Type B pancreatic cell (in vitro differentiated cells): ENCODE measurements around the gene ELOF1. TPM values are rescaled to one million over a fixed set of nuclear protein-coding genes. Genes with fewer than 3 reads are reported as not detected.
A peak's percentile ranks its signal among the peaks of the same experiment; 100 is the strongest.

Experiments used
- DNase-seq: peaks from one replicate; pipeline ENCODE4 v3.0.0; 2021; ENCODE audit warnings: mixed read lengths; ENCODE audit not compliant: unreplicated experiment; ENCODE audit errors: extremely low spot score
- H3K27ac Mint-ChIP-seq: 2 replicates; pipeline ENCODE4 v1.8.0; 2021; ENCODE audit warnings: mild to moderate bottlenecking, mixed read lengths
- H3K27me3 Mint-ChIP-seq: 2 replicates; pipeline ENCODE4 v1.8.0; 2021; ENCODE audit warnings: mixed read lengths
- H3K36me3 Mint-ChIP-seq: 2 replicates; pipeline ENCODE4 v1.8.0; 2021; ENCODE audit warnings: mixed read lengths
- H3K4me1 Mint-ChIP-seq: one replicate; pipeline ENCODE4 v1.8.0; 2021; ENCODE audit warnings: mixed read lengths; ENCODE audit not compliant: unreplicated experiment
- H3K4me3 Mint-ChIP-seq: 2 replicates; pipeline ENCODE4 v1.8.0; 2021; ENCODE audit warnings: mild to moderate bottlenecking, mixed read lengths
- H3K9me3 Mint-ChIP-seq: 2 replicates; pipeline ENCODE4 v1.8.0; 2021; ENCODE audit warnings: mixed read lengths
- CTCF ChIP-seq: fragments of 200-600 bp; sonication (generic); conservative IDR thresholded peaks from 2 replicates; pipeline ENCODE4 v1.5.0; 2021; ENCODE audit warnings: antibody characterized with exemption, mild to moderate bottlenecking
- total RNA-seq: library from RNA; stranded (reverse); gene quantifications from 2 replicates; pipeline ENCODE4 v1.2.1, GENCODE V29; 2021; ENCODE audit warnings: low replicate concordance

Gene ELOF1
- total RNA-seq, 1 donor from 2014 or later: 57.1 TPM

DNA sequence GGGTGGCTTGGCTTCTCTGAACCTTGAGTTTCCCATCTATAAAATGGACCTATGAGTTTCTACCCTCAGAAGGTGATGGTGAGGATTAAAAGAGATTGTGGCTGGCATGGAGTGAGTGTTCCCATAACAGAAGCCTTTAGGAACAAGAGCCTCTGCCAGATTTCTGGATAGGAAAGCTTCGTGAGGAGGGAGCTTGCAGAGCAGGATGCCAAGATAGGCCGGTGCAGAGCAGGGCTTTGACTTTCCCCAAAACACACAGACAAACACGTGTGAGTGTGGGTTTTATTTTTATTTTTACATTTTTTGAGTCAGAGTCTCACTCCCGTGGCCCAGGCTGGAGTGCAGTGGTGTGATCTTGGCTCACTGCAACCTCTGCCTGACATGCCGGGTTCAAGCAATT, 24.1 kb downstream of the ELOF1 start:
- no peaks in the 10 kb centered on the region for H3K9me3 Mint-ChIP-seq
- DNase-seq: no peak
- peaks cover 12% of the 10 kb centered on the region for H3K27me3 Mint-ChIP-seq
- H3K4me3 Mint-ChIP-seq: peak overlapping the region; percentile 22
- peaks cover 10% of the 10 kb centered on the region for H3K4me1 Mint-ChIP-seq
- no peaks in the 10 kb centered on the region for H3K36me3 Mint-ChIP-seq
- no peak overlapping the region for H3K27ac Mint-ChIP-seq
- TF ChIP-seq CTCF: no peak

DNA sequence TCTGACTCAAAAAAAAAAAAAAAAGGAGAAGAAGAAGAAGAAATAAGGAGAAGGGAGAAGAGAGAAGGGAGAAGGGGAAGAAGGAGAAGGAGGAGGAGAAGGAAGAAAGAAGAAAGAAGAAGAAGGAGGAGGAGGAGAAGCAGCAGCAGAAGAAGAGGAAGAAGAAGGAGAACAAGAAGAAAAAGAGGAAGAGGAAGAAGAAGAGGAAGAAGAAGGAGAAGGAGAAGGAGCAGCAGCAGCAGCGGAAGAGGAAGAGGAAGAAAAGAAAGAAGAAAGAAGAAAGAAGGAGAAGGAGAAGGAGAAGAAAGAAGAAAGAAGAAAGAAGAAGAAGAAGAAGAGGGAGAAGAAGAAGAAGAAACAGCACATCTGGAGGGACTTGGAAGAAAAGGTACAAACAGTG, 24.5 kb downstream of the ELOF1 start:
- H3K36me3 Mint-ChIP-seq: no peaks in the 10 kb centered on the region
- no peak for TF ChIP-seq CTCF
- no peaks in the 10 kb centered on the region for H3K9me3 Mint-ChIP-seq
- DNase-seq: no peak
- H3K4me1 Mint-ChIP-seq: peaks cover 10% of the 10 kb centered on the region
- no peak overlapping the region for H3K27ac Mint-ChIP-seq
- peak overlapping the region; percentile 22 for H3K4me3 Mint-ChIP-seq
- H3K27me3 Mint-ChIP-seq: peaks cover 12% of the 10 kb centered on the region

DNA sequence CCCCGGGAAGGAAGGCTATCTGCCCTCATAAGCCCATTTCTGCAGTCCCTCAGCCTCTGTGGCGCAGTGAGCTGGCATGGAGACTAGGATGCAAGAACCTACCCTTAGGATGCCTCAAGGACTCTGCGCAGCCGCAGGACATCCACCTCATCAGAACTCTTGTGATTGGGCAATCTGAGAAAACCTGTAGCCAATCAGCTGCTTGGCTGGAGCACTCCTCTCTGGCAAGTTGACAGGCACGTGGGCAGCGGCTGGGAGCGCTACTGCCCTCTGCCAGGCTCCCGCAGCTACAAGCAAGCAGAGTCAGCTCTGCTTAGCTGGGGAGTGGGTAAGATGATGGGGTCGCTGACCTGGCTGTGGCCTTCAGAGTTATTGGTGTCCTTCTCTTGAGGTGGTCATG, 28.6 kb downstream of the ELOF1 start:
- no peak for TF ChIP-seq CTCF
- Mint-ChIP-seq H3K4me1 (peaks cover 13% of the 10 kb centered on the region), H3K36me3 (no peaks in the 10 kb centered on the region), H3K4me3 (no peak overlapping the region), H3K27me3 (no peaks in the 10 kb centered on the region), H3K9me3 (no peaks in the 10 kb centered on the region), H3K27ac (no peak overlapping the region)
- no peak for DNase-seq

DNA sequence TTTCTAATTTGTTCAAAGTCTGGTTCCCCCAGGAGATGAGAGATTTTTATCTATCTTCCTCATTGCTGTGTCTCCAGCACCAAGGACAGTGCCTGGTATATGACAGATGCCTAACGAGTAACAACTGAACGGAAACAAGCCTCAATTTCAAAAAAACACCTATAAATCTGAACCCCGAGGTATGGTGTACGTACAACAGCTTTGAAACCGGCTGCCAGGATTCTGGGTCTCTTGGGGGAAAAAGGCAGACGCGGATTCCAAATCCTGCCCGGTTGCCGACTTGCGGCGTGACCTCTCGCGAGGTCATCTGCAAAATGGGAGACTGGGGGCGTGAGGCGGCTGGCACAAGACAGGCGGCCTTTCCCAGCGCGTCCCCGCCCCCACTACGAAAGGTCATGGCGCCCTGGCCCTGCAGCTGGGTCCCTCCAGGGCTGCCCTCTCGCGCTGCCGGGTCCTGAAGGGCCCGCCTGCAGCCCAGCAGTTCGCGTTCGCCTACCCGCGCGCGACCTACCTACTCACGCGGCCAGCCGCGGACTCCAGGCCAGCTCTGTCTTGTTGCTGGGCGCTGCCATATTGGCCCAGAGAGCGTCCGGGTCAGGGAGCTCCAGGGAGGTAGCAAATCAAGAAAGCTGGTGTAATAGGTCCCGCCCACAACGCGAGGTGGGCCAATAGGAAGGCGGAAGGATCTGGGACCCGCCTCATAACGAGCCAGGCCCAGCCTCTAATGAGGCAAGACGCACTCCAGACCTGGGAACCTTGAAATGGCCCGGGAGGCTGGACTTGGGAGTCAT, 30.3 kb downstream of the ELOF1 start, which contains the start of gene ECSIT:
Gene ECSIT (minus strand): TSS at position 584 of the 791 bp plus-strand sequence. CDS start 9,964 bp downstream, outside the sequence.
- peak; percentile 93 for DNase-seq
- Mint-ChIP-seq H3K4me3 (peak within 1 kb of the TSS; percentile 97), H3K9me3 (no peaks in the 10 kb centered on the region), H3K4me1 (peaks cover 13% of the 10 kb centered on the region), H3K27me3 (no peaks in the 10 kb centered on the region), H3K36me3 (no peaks in the 10 kb centered on the region), H3K27ac (peak within 1 kb of the TSS; percentile 94)
- TF ChIP-seq CTCF: no peak

- Mint-ChIP-seq H3K4me1 (no peaks in the 10 kb centered on the region), H3K4me3 (no peak overlapping the region), H3K9me3 (no peaks in the 10 kb centered on the region), H3K36me3 (peaks cover 4% of the 10 kb centered on the region), H3K27ac (no peak overlapping the region), H3K27me3 (no peaks in the 10 kb centered on the region)
- TF ChIP-seq CTCF: no peak
- DNase-seq: no peak
Measured at GRCh38 chr19:11519138-11519537, 39.9 kb downstream of the ELOF1 start.
